NCI-H1092 (cell line): Measurements from ENCODE around the gene SCAPER.
A peak's percentile ranks its signal among the peaks of the same experiment; 100 is the strongest.

Source experiments
- DNase-seq: peaks from one replicate; lab custom pipeline; 2025; lab: John Stamatoyannopoulos, UW

Gene SCAPER

GRCh38 chr15:76905013-76905839 lies at the start of gene SCAPER:
SCAPER (minus strand) TSS chr15:76905340; CDS start chr15:76883817, 21,523 bp downstream.
- peak; percentile 75 for DNase-seq

DNA sequence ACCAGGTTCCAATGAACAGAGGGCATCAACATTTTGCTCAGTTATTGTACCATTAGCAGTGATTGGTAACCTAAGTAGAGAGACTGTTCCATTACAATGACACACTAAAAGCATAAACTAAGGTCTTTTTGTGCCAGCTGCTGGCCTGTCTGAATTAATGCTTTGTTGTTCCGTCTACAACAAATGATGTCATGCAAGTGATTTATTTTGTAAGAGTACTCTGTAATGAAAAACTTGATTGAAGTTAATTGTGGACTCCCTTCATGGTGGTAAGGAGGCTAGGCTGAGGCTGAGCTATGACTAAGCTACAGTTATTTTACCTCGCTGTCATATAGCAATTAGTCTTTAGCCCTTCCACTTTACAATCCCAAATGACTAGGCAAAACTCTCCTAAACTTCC lies 49.6 kb upstream of the SCAPER start:
- no peak for DNase-seq

DNA sequence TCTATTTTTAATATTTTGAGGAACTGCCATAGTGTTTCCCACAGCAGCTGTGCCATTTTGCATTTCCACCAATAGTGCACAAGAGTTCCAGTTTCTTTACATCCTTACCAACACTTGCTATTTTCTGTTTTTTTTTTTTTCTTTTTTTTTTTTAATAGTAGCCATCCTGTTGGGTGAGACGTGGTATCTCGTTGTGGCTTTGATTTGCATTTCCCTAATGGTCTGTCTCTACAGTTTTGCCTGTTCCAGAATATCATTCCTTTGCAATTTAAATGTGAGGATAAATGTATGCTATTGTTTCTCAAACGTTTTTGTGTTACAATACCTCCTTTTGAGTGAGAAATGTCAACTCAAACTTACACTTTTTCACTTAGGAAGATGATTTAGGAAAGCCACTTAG lies 48.8 kb upstream of the SCAPER start:
- DNase-seq: no peak

DNA sequence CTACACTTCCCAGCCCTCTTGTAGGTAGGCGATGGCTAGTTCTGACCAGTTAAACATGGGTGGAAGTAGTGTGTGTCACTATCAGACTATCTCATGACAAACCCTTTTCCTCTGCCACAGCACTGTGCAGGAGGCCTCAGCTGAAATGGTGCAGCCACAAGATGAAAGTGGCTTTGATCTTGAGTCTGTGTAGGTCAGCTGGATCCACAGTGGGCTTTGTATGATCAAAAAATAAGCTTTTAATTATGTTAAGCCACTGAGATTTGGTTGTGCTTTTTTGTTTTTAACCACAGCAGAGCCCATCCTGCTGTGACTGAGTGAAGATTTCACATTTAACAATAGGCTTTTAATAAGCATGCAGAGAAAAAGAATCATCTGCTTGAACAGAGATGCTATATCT lies 46.1 kb upstream of the SCAPER start:
- DNase-seq: no peak

DNA sequence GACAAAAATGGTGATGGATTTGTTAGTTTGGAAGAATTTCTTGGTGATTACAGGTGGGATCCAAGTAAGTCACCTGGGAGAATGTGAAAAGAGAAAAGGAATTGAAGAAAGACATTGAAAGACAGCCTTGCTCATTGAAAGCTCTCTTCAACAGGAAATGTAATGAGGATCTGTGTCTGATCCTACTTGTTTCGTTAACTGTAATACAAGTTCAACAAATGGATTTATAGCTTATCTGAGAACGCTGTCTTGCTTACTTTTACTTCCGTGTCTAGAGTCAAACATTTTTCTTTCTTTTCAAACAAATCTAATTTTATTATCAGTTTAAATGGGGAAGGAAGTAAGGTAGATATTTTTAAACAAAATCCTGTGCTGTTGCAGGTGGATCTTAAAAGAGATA lies 42.3 kb upstream of the SCAPER start:
- DNase-seq: no peak

- no peak for DNase-seq
Measured at GRCh38 chr15:76945494-76946093, 40.5 kb upstream of the SCAPER start.

DNA sequence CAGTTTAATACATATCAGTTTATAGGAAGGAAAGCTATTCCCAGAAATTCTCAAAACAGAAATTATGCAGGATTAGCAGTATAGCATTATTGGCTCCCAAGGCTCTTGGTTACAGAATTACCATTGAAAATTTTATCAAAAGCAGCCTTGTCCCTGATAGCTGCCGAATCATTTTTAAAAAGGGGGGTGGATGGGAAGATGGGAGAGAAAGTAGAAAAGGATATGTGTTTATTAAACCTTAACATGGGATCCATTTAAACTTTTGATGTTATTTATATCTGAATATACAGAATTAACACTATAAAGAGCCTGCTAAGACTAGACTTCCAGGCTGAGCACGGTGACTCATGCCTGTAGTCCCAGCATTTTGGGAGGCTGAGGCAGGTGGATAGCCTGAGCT lies 37.2 kb upstream of the SCAPER start:
- DNase-seq: no peak

GRCh38 chr15:76941636-76942035 lies 36.5 kb upstream of the SCAPER start:
- DNase-seq: no peak

GRCh38 chr15:76939715-76940114 lies 34.6 kb upstream of the SCAPER start:
- no peak for DNase-seq

GRCh38 chr15:76938752-76939151 lies 33.6 kb upstream of the SCAPER start:
- DNase-seq: no peak

DNA sequence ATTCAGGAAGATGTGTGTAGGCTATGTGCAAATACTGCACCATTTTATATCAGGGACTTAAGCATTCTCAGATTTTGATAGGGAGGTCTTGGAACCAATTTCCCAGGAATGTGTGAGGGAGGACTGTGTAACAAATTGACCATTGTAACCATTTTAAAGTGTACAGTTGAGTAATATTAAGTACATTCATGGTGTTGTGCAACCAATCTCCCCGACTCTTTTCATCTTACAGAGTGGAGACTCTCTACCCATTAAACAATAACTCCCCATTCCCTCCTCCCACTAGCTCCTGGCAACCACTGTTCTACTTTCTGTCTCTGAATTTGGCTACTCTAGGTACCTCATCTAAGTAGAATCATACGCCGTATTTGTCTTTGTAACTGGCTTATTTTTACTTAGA lies 31.5 kb upstream of the SCAPER start:
- DNase-seq: no peak

DNA sequence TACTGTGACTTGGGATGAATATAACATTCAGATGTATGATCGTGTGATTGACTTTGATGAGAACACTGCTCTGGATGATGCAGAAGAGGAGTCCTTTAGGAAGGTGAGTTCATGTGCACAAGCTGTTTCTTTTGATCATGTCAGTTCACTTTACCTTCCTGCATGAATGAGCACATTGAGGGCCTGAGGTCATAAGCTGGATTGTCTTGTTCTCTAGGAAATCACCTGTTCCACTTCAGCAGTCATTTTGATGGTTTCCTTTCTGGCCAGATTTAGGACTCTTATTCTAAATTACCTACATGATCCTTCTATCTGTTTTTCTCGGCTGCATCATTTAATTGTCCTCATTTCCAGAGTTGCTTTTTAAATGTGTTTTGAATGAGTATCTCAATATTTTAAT lies 30.5 kb upstream of the SCAPER start:
- DNase-seq: no peak

GRCh38 chr15:76932135-76932966 lies 27.2 kb upstream of the SCAPER start:
- DNase-seq: no peak

DNA sequence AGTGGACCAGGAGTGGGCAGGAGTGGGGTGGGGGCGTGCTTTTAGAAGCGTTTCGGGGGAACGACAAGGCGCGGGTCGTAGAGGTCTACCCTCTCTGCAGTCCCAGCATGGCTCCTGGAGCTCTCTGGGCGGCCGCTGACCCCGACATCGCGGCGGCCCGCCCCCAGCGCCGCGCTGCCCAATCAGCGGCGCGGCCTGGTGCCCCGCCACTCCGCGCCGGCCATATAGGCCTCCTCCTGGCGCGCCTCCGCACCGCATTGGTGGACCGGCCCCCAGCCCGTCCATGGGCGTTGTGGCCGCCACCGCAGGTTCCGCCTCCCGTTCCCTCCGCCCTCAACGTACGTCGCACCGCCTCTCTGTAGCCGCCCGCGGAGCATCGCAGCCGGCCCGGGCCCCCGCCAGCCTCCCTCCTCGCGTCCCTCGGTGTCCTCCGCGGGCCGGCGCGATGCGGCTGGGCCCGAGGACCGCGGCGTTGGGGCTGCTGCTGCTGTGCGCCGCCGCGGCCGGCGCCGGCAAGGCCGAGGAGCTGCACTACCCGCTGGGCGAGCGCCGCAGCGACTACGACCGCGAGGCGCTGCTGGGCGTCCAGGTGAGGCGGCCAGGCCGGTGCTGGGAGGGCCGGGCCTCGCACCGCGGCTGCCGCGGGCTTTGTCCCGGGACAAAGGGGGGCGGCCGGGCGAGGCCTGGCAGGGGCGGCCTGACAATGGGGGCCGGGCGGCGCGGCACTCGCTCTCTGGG lies 26.4 kb upstream of the SCAPER start, which contains the start of gene RCN2:
Gene RCN2, plus strand, starts transcription at position 353 of the 738 bp plus-strand sequence. Its CDS starts 93 bp downstream, at position 446.
- peak; percentile 86 for DNase-seq

DNA sequence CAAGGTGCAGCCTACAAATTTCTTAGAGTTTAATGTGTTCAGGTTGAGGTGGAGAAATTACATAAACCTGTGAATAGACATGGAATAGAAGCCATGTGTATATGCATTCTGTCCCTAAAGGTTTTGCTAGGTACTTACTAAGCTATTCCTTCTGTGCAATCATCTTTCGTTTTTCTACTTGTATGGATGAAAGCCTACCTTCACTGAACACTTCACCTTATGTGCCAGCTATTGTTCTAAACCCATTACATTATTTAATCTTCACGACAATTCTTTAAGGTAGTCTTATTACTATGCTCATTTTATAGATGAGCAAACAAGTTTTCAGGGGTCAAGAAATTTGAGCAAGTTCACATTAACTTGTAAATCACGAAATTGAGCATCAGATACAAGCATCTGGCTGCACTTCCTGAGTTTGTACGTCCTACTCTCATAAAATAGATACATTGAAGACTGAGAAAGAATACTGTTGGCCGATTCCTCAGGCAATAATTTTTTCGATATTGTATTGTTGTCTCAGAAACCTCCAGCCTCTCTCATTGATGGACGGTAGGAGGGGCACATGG lies 25.8 kb upstream of the SCAPER start:
- DNase-seq: no peak

GRCh38 chr15:76929011-76929760 lies 24.0 kb upstream of the SCAPER start:
- DNase-seq: no peak

- no peak for DNase-seq
Measured at GRCh38 chr15:76928201-76928600, 23.1 kb upstream of the SCAPER start.

- DNase-seq: no peak
Measured at GRCh38 chr15:76916369-76916768, 11.2 kb upstream of the SCAPER start.

DNA sequence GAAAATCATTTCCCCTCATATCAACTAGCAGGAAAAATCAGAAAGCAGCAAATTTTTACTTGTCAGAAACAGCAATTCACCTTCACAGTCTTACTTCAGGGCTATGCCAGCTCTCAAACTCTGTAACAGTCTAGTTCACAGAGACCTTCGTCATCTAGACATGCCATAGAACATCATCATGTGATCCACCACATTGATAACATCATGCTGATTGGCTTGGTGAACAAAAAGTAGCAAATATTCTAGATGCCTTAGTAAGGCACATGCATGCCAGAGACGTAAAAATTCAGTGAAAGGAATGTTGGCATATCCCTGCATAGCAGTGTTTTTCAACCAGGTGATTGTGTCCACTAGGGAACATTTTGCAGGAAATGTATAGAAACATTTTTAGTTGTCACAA lies 8.6 kb upstream of the SCAPER start:
- DNase-seq: no peak

- DNase-seq: no peak
Measured at GRCh38 chr15:76912430-76912829, 7.3 kb upstream of the SCAPER start.

GRCh38 chr15:76905855-76906254 lies 715 bp upstream of the SCAPER start:
- no peak for DNase-seq
